Measurements from ENCODE around the gene FOXL3.

The FOXL3 gene

GRCh38 chr7:314853-315252 is 24.9 kb downstream of the FOXL3 start:
- H3K36me3 Mint-ChIP-seq, result peaks cover 2% of the 10 kb centered on the region
- peaks cover 29% of the 10 kb centered on the region for H3K27me3 Mint-ChIP-seq
- no peaks in the 10 kb centered on the region for H3K9me3 Mint-ChIP-seq
- H3K4me3 Mint-ChIP-seq, result no peak overlapping the region
- no peaks in the 10 kb centered on the region for H3K4me1 Mint-ChIP-seq
- H3K27ac Mint-ChIP-seq, result no peak overlapping the region

DNA sequence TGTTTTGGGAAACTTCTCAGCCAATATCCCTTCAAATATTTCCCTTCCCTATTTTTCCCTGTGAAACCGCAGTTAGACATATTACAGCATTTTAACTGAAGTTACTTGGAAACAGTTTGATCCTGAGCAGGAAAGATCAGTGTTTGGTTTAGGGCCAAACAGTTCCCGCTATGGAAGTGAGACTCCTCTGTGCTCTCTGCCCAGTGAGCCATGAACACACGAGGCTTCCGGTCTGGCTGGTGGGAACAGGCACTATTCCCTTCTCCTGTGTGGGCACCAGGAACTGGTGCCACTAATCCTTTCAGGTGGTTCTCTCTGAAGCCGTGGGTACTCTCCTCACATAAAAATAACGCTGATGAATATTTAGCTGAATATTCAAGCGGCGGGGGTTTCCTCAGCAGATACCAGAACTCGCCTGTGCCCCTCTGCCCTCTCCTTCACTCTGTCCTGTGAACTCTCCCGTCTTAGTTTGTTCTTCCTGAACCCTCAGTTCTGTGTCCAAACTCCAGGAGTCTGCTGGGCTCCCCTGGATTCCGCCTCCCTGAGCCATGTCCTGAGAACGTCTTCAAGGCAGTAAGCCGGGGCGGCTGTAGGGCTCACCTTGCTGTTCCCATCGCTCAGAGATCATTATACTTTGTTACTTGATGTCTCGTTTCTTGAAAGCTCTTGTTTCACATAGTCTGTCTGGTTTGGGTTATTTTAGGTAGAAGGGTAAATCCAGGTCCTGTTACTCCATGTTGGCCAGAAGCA is 25.7 kb downstream of the FOXL3 start:
- peaks cover 2% of the 10 kb centered on the region for H3K36me3 Mint-ChIP-seq
- H3K4me1 Mint-ChIP-seq, result no peaks in the 10 kb centered on the region
- H3K9me3 Mint-ChIP-seq, result no peaks in the 10 kb centered on the region
- no peak overlapping the region for H3K27ac Mint-ChIP-seq
- peaks cover 30% of the 10 kb centered on the region for H3K27me3 Mint-ChIP-seq
- H3K4me3 Mint-ChIP-seq, result no peak overlapping the region

- Mint-ChIP-seq H3K4me3 (no peak overlapping the region), H3K27ac (no peak overlapping the region), H3K36me3 (peaks cover 2% of the 10 kb centered on the region), H3K27me3 (peaks cover 31% of the 10 kb centered on the region), H3K4me1 (no peaks in the 10 kb centered on the region), H3K9me3 (no peaks in the 10 kb centered on the region)
These were observed 27.9 kb downstream of the FOXL3 start for GRCh38 chr7:317643-318405.

GRCh38 chr7:318476-318875 is 28.5 kb downstream of the FOXL3 start:
- peaks cover 31% of the 10 kb centered on the region for H3K27me3 Mint-ChIP-seq
- H3K9me3 Mint-ChIP-seq, result no peaks in the 10 kb centered on the region
- H3K4me1 Mint-ChIP-seq, result no peaks in the 10 kb centered on the region
- H3K36me3 Mint-ChIP-seq, result peaks cover 2% of the 10 kb centered on the region
- no peak overlapping the region for H3K4me3 Mint-ChIP-seq
- H3K27ac Mint-ChIP-seq, result no peak overlapping the region

- H3K27me3 Mint-ChIP-seq, result peaks cover 29% of the 10 kb centered on the region
These were observed 29.1 kb downstream of the FOXL3 start for GRCh38 chr7:318878-319661.

DNA sequence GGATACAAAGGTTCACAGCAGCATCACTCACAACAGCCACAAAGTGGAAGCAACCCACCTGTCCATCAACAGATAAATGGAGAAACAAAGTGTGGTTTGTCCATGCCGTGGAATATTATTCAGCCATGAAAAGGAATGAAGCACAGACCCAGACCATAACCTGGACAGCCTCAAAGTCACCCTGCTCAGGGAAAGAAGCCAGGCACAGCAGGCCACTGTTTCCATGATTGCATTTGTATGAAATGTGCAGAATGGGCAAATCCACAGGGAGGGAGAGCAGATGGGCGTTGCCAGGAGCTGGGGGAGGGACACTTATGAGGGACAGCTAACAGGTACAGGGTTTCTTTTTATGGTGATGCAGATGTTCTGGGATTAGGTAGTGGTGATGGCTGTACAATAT is 30.3 kb downstream of the FOXL3 start:
- Mint-ChIP-seq H3K4me1 (no peaks in the 10 kb centered on the region), H3K27me3 (peaks cover 26% of the 10 kb centered on the region)

More at GRCh38 chr7:318878-319661, 29.1 kb downstream of the FOXL3 start:
- Mint-ChIP-seq H3K36me3 (peaks cover 2% of the 10 kb centered on the region), H3K27ac (no peak overlapping the region), H3K4me1 (no peaks in the 10 kb centered on the region), H3K9me3 (no peaks in the 10 kb centered on the region), H3K4me3 (no peak overlapping the region)

GRCh38 chr7:322111-322671 is 32.2 kb downstream of the FOXL3 start:
- H3K36me3 Mint-ChIP-seq, result no peaks in the 10 kb centered on the region
- peaks cover 17% of the 10 kb centered on the region for H3K27me3 Mint-ChIP-seq
- H3K9me3 Mint-ChIP-seq, result no peaks in the 10 kb centered on the region
- H3K27ac Mint-ChIP-seq, result no peak overlapping the region
- H3K4me3 Mint-ChIP-seq, result no peak overlapping the region
- no peaks in the 10 kb centered on the region for H3K4me1 Mint-ChIP-seq

More for the DNA sequence above, 30.3 kb downstream of the FOXL3 start:
- H3K36me3 Mint-ChIP-seq, result peaks cover 2% of the 10 kb centered on the region
- H3K4me3 Mint-ChIP-seq, result no peak overlapping the region
- H3K27ac Mint-ChIP-seq, result no peak overlapping the region
- H3K9me3 Mint-ChIP-seq, result no peaks in the 10 kb centered on the region

DNA sequence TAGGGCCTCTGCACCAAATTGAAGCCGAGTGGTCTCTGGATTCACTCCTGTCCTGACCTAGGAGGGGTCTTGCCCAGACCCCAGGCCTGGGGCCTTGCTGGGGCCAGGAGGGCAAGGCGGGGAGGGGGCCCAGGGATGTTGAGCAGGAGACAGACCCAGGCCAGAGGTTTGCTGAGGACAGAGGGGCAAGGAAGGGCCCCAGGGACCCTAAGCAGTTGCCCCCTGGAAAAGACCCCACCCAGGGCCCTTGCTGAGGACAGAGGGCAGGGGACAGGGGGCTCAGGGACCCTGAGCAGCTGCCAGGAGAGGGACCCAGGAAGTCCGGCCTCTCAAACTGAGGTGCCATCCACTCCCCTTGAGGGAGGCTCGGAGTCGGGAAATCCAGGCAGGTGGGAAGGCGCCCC is 32.7 kb downstream of the FOXL3 start:
- H3K36me3 Mint-ChIP-seq, result no peaks in the 10 kb centered on the region
- H3K27me3 Mint-ChIP-seq, result peaks cover 14% of the 10 kb centered on the region
- H3K9me3 Mint-ChIP-seq, result no peaks in the 10 kb centered on the region
- no peak overlapping the region for H3K4me3 Mint-ChIP-seq
- no peak overlapping the region for H3K27ac Mint-ChIP-seq
- no peaks in the 10 kb centered on the region for H3K4me1 Mint-ChIP-seq

GRCh38 chr7:323410-323809 is 33.4 kb downstream of the FOXL3 start:
- H3K27ac Mint-ChIP-seq, result no peak overlapping the region
- no peaks in the 10 kb centered on the region for H3K4me1 Mint-ChIP-seq
- peaks cover 13% of the 10 kb centered on the region for H3K27me3 Mint-ChIP-seq
- no peaks in the 10 kb centered on the region for H3K36me3 Mint-ChIP-seq
- no peak overlapping the region for H3K4me3 Mint-ChIP-seq
- no peaks in the 10 kb centered on the region for H3K9me3 Mint-ChIP-seq

DNA sequence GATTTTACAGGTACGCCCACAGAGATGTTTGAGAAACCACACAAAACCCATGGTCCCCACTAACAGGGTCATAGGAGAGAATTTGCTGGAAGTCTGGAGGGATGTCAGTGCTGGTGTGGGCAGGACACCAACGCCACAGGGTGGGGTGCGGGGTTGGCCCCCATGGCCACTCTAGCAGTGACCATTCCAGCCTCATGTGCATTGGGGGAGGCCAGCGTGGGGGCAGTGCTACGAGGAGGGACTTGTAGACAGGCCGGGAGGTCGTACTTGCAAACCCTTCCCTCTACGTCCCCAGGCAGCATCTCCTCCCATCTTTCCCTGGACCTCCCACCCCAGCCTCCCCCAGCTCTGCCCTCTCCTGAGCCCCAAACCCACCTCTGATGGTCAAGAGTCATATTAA is 34.0 kb downstream of the FOXL3 start:
- H3K4me1 Mint-ChIP-seq, result no peaks in the 10 kb centered on the region
- no peaks in the 10 kb centered on the region for H3K36me3 Mint-ChIP-seq
- no peaks in the 10 kb centered on the region for H3K9me3 Mint-ChIP-seq
- peaks cover 10% of the 10 kb centered on the region for H3K27me3 Mint-ChIP-seq
- no peak overlapping the region for H3K27ac Mint-ChIP-seq
- no peak overlapping the region for H3K4me3 Mint-ChIP-seq

GRCh38 chr7:325051-325798 is 35.3 kb downstream of the FOXL3 start:
- Mint-ChIP-seq H3K36me3 (no peaks in the 10 kb centered on the region), H3K9me3 (no peaks in the 10 kb centered on the region), H3K27ac (peak overlapping the region; percentile 41), H3K4me3 (no peak overlapping the region), H3K4me1 (no peaks in the 10 kb centered on the region), H3K27me3 (peaks cover 1% of the 10 kb centered on the region)

- Mint-ChIP-seq H3K36me3 (no peaks in the 10 kb centered on the region), H3K9me3 (no peaks in the 10 kb centered on the region), H3K27ac (peak overlapping the region; percentile 41), H3K27me3 (peaks cover 1% of the 10 kb centered on the region), H3K4me3 (no peak overlapping the region), H3K4me1 (no peaks in the 10 kb centered on the region)
These were observed 35.8 kb downstream of the FOXL3 start for GRCh38 chr7:325811-326210.

DNA sequence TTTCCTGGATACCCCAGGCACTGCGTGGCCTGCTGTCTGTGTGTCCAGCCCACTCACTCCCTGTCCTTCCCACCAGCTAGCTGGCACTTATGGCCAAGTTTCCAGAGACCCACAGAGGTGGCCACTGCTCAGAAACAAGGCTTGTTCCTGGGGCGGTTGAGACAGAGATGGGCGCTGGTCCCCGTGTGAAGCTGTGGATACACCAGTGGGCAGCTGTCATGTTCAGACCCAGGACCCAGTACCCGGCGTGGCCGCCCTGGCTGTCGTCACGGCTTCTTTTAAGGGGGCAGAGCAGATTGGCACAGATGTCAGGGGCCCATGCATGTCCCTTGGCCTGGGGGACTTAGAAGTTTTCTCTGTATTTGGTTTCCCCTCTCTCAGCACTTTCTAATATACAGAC is 36.3 kb downstream of the FOXL3 start:
- Mint-ChIP-seq H3K4me3 (no peak overlapping the region), H3K27ac (no peak overlapping the region), H3K27me3 (peaks cover under 1% of the 10 kb centered on the region), H3K9me3 (no peaks in the 10 kb centered on the region), H3K36me3 (no peaks in the 10 kb centered on the region), H3K4me1 (no peaks in the 10 kb centered on the region)

- H3K4me1 Mint-ChIP-seq, result no peaks in the 10 kb centered on the region
- no peak overlapping the region for H3K27ac Mint-ChIP-seq
- H3K36me3 Mint-ChIP-seq, result no peaks in the 10 kb centered on the region
- no peaks in the 10 kb centered on the region for H3K9me3 Mint-ChIP-seq
- H3K27me3 Mint-ChIP-seq, result no peaks in the 10 kb centered on the region
- no peak overlapping the region for H3K4me3 Mint-ChIP-seq
These were observed 36.9 kb downstream of the FOXL3 start for GRCh38 chr7:326809-327232.
